CD14-positive monocyte (primary cell): Measurements from ENCODE around the gene ZNF784. TPM values are rescaled to one million over a fixed set of nuclear protein-coding genes. Genes with fewer than 3 reads are reported as not detected.

Source experiments
- DNase-seq, 3 donors: peaks; one replicate each; pipeline ENCODE4 v3.0.0-alpha.2; 2011 to 2022
- H2AFZ ChIP-seq: 2 replicates; pipeline ENCODE4 v1.6.0; 2012; ENCODE audit warnings: mild to moderate bottlenecking, low read depth, low read length, inconsistent platforms; ENCODE audit not compliant: insufficient read depth, poor library complexity, severe bottlenecking
- H3K27ac ChIP-seq, 2 donors: 1 replicate in 1 of 2; 2 replicates in 1 of 2; pipeline ENCODE4 v1.5.1; 2012 to 2013; ENCODE audit warnings: low read length in 2 of 2, control low read depth in 1 of 2, inconsistent platforms in 1 of 2, low read depth in 1 of 2, mild to moderate bottlenecking in 1 of 2
- H3K27me3 ChIP-seq, 2 donors: one replicate each; pipeline versions ENCODE4 v1.6.0 to v1.6.1; 2011 to 2013; ENCODE audit warnings: low read length in 2 of 2; ENCODE audit not compliant: control insufficient read depth in 2 of 2, insufficient read depth in 2 of 2
- H3K36me3 ChIP-seq, 2 donors: replicated peaks in 1 of 2; 1 replicate in 1 of 2; 2 replicates in 1 of 2; pipeline versions ENCODE4 v1.5.1 to v1.6.1; 2012 to 2013; ENCODE audit warnings: low read length in 2 of 2, control low read depth in 1 of 2, inconsistent platforms in 1 of 2, mild to moderate bottlenecking in 1 of 2; ENCODE audit not compliant: insufficient read depth in 2 of 2, control insufficient read depth in 1 of 2
- H3K4me1 ChIP-seq, 2 donors: 1 replicate in 1 of 2; 2 replicates in 1 of 2; pipeline versions ENCODE4 v1.5.1 to v1.6.1; 2012 to 2013; ENCODE audit warnings: low read length in 2 of 2, control low read depth in 1 of 2, inconsistent platforms in 1 of 2, mild to moderate bottlenecking in 1 of 2, moderate library complexity in 1 of 2; ENCODE audit not compliant: insufficient read depth in 2 of 2, control insufficient read depth in 1 of 2
- H3K4me2 ChIP-seq: replicated peaks from 2 replicates; pipeline ENCODE3; 2012; ENCODE audit warnings: low read length, moderate library complexity, mild to moderate bottlenecking; ENCODE audit not compliant: poor library complexity, severe bottlenecking; ENCODE audit errors: extremely low read depth
- H3K4me3 ChIP-seq, 3 experiments: fragments of 200-600 bp in 1 of 3; sonication (generic) in 1 of 3; replicated peaks in 1 of 3; 1 replicate in 2 of 3; 2 replicates in 1 of 3; pipeline ENCODE4 v1.5.1; 2011 to 2013; ENCODE audit warnings: low read length in 3 of 3, mild to moderate bottlenecking in 3 of 3, control low read depth in 2 of 3, low read depth in 2 of 3, inconsistent platforms in 1 of 3, moderate library complexity in 1 of 3
- H3K79me2 ChIP-seq: 2 replicates; pipeline ENCODE4 v1.6.0; 2012; ENCODE audit warnings: mild to moderate bottlenecking, control low read depth, inconsistent platforms, low read length, moderate library complexity; ENCODE audit not compliant: insufficient read depth
- H3K9ac ChIP-seq: 2 replicates; pipeline ENCODE4 v1.6.0; 2017; ENCODE audit warnings: low read length, mild to moderate bottlenecking; ENCODE audit not compliant: insufficient read depth, poor library complexity, severe bottlenecking
- H3K9me3 ChIP-seq, 2 donors: replicated peaks in 1 of 2; 1 replicate in 1 of 2; 2 replicates in 1 of 2; pipeline versions ENCODE4 v1.5.1 to v1.6.1; 2012 to 2013; ENCODE audit warnings: low read length in 2 of 2, control low read depth in 1 of 2; ENCODE audit not compliant: control insufficient read depth in 1 of 2, insufficient read depth in 1 of 2
- H4K20me1 ChIP-seq: 2 replicates; pipeline ENCODE4 v1.6.0; 2012; ENCODE audit warnings: mild to moderate bottlenecking, low read length, control low read depth, moderate library complexity; ENCODE audit not compliant: insufficient read depth
- H3K27ac Mint-ChIP-seq, 7 donors: one replicate each; pipeline ENCODE4 v1.8.0; 2020; ENCODE audit warnings: mild to moderate bottlenecking in 7 of 7, mixed read lengths in 7 of 7, moderate library complexity in 6 of 7, inconsistent platforms in 2 of 7
- H3K27me3 Mint-ChIP-seq, 3 donors: one replicate each; pipeline ENCODE4 v1.8.0; 2021 to 2022; ENCODE audit warnings: low read depth in 3 of 3, mild to moderate bottlenecking in 3 of 3, mixed read lengths in 3 of 3, moderate library complexity in 3 of 3, inconsistent platforms in 1 of 3
- H3K36me3 Mint-ChIP-seq, 2 donors: one replicate each; pipeline ENCODE4 v1.8.0; 2020; ENCODE audit warnings: mixed read lengths in 2 of 2, inconsistent platforms in 1 of 2, mild to moderate bottlenecking in 1 of 2
- H3K4me1 Mint-ChIP-seq: one replicate; pipeline ENCODE4 v1.8.0; 2020; ENCODE audit warnings: mild to moderate bottlenecking, mixed read lengths
- H3K4me3 Mint-ChIP-seq, 2 donors: one replicate each; pipeline ENCODE4 v1.8.0; 2020; ENCODE audit warnings: mild to moderate bottlenecking in 2 of 2, mixed read lengths in 2 of 2, moderate library complexity in 1 of 2
- H3K9me3 Mint-ChIP-seq, 7 donors: one replicate each; pipeline ENCODE4 v1.8.0; 2020 to 2022; ENCODE audit warnings: mixed read lengths in 7 of 7, mild to moderate bottlenecking in 6 of 7, moderate library complexity in 6 of 7, inconsistent platforms in 2 of 7
- WGBS: methylation state at CpG from one replicate; pipeline ENCODE4 v1.1.5; 2013; ENCODE audit warnings: missing lambda C conversion rate; ENCODE audit not compliant: insufficient coverage; 5-methylcytosine and 5-hydroxymethylcytosine counted together
- intact Hi-C, 2 donors: fragments of 100-400 bp; cut with micrococcal nuclease; formaldehyde crosslinking; loops; one replicate each; pipeline versions ENCODE4 v1.15.0 to v1.15.1; 2023
- polyA plus RNA-seq, 3 donors: library from polyadenylated mRNA; depleted of rRNA in 1 of 3; unstranded in 2 of 3; stranded (reverse) in 1 of 3; fragments of 300-500 nt in 2 of 3; fragments of >200 nt in 1 of 3; fragmentation: Illumina TruSeq in 2 of 3; gene quantifications; 1 replicate in 2 of 3; 2 replicates in 1 of 3; pipeline ENCODE4 v1.2.3, GENCODE V29; 2012 to 2021
- TF ChIP-seq, protein P1 (sequence below): fragments of 200-600 bp; IDR thresholded peaks from one replicate; pipeline ENCODE4 v1.8.0; 2022; ENCODE audit warnings: antibody characterized with exemption, mild to moderate bottlenecking

Gene ZNF784
- polyA plus RNA-seq, 3 donors = 1.5 to 5.5 (median 2.4) TPM

DNA sequence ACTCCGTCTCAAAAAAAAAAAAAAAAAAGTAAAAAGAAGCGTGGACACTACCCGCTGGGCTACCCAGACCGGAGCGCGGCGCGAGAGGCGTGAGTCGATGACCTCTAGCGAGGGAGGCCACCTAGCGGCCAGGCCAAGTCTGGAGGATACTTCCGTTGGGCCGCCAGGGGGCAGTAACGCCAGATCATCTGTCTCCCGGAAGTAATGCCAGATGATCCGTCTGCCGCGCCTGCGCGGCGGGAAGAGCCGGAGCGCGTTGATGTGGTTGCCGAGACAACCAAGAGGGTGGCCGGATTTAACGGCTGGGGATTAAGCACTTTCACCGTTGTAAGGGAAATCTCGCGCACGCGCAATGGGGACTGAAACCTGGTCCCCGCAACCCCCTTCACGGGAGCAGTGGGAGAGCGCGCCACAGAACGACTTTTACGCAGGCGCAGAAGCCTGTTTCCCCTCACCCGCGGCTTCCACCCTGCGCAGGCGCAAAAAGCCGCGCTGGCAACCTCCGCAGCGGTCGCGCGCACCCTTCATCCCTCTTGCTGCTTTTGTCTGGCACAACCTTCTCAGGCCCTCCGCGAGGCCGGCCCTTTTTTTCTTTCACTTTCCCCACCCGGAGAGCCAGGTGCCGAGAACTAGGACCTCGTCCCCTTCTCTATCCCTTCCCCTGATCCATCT, 29.4 kb upstream of the ZNF784 start:
- Histone ChIP-seq H3K36me3 (peaks cover 0 to 13% of the 10 kb centered on the region in 2 donors), H3K27me3 (no peaks in the 10 kb centered on the region), H3K79me2 (peaks cover 39% of the 10 kb centered on the region), H4K20me1 (peaks cover 36% of the 10 kb centered on the region), H3K4me3 (peak overlapping the region; percentile 43 to 89 (median 86)), H3K4me1 (peaks cover 38 to 46% of the 10 kb centered on the region in 2 donors), H3K9me3 (no peaks in the 10 kb centered on the region), H2AFZ (peak overlapping the region; percentile 79), H3K9ac (peak overlapping the region; percentile 70), H3K4me2 (peak overlapping the region; percentile 84), H3K27ac (peak overlapping the region; percentile 94 to 98)
- WGBS = under 1% methylated on average over 57 of the region's 57 CpGs
- TF ChIP-seq, protein P1, sequence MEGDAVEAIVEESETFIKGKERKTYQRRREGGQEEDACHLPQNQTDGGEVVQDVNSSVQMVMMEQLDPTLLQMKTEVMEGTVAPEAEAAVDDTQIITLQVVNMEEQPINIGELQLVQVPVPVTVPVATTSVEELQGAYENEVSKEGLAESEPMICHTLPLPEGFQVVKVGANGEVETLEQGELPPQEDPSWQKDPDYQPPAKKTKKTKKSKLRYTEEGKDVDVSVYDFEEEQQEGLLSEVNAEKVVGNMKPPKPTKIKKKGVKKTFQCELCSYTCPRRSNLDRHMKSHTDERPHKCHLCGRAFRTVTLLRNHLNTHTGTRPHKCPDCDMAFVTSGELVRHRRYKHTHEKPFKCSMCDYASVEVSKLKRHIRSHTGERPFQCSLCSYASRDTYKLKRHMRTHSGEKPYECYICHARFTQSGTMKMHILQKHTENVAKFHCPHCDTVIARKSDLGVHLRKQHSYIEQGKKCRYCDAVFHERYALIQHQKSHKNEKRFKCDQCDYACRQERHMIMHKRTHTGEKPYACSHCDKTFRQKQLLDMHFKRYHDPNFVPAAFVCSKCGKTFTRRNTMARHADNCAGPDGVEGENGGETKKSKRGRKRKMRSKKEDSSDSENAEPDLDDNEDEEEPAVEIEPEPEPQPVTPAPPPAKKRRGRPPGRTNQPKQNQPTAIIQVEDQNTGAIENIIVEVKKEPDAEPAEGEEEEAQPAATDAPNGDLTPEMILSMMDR = peak; percentile 100
- intact Hi-C loops = loop anchor here in 1 of 2 donors (2.0 to 10.0 kb wide), 2 partner anchors 23 to 1459 kb away; partner anchors contain the start of gene TSEN34
- peaks cover 36% of the 10 kb centered on the region for H3K4me1 Mint-ChIP-seq
- H3K36me3 Mint-ChIP-seq = peaks cover 5 to 14% of the 10 kb centered on the region in 2 donors
- H3K27me3 Mint-ChIP-seq = peaks cover 3 to 7% (median 4%) of the 10 kb centered on the region in 3 donors
- H3K9me3 Mint-ChIP-seq = peaks cover 0 to under 1% (median 0%) of the 10 kb centered on the region in 7 donors
- H3K27ac Mint-ChIP-seq = peak overlapping the region; percentile 96 to 100 (median 100)
- peak overlapping the region; percentile 98 to 99 for H3K4me3 Mint-ChIP-seq
- DNase-seq = peak; percentile 98

DNA sequence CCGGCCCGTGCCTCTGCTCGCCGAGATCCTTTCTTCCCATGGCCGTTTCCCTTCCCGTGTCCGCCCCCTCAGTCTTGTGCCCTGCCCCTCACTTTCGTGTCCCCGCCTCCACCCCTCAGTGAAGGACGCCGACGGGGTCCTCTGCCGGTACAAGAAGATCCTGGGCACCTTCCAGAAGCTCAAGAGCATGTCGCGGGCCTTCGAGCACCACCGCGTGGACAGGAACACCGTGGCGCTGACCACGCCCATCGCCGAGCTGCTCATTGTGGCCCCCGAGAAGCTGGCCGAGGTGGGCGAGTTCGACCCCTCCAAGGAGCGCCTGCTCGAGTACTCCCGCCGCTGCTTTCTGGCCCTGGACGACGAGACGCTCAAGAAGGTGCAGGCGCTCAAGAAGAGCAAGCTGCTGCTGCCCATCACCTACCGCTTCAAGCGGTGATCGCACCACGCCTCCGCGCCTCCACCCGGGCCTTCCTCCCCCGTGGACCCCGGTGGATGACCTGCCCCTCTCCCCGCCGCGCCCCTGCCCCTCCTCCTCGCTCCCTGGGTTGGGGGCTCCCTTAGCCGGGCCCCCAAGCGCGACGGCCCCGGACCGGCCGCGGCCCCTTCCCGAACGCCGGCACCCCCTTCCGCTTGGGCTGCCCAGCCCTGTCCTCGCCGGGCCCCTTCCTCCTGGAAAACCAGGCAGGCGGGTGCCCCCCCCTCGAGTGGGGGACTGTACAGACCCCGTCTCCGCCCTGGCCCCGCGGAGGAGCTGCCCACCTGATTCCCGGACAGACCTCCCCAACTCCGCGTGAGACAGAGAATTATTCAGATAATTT, 28.2 kb upstream of the ZNF784 start:
- WGBS = 94% methylated on average over 61 of the region's 71 CpGs

More for the DNA sequence above, 28.2 kb upstream of the ZNF784 start:
- Histone ChIP-seq H3K4me3 (no peak overlapping the region), H4K20me1 (peaks cover 23% of the 10 kb centered on the region), H3K9ac (no peak overlapping the region), H3K9me3 (no peaks in the 10 kb centered on the region), H3K27me3 (no peaks in the 10 kb centered on the region), H3K79me2 (peaks cover 26% of the 10 kb centered on the region), H3K4me1 (peaks cover 42 to 47% of the 10 kb centered on the region in 2 donors), H3K4me2 (peak overlapping the region; percentile 84), H3K27ac (no peak overlapping the region), H2AFZ (no peak overlapping the region), H3K36me3 (peaks cover 0 to 3% of the 10 kb centered on the region in 2 donors)
- Mint-ChIP-seq H3K4me1 (peaks cover 38% of the 10 kb centered on the region), H3K27ac (peak overlapping the region in 1 of 7 donors; percentile 41), H3K36me3 (peaks cover under 1 to 14% of the 10 kb centered on the region in 2 donors), H3K9me3 (peaks cover 0 to 2% (median 0%) of the 10 kb centered on the region in 7 donors), H3K27me3 (peaks cover 7 to 10% (median 8%) of the 10 kb centered on the region in 3 donors), H3K4me3 (no peak overlapping the region)
- TF ChIP-seq, protein P1 = no peak
- DNase-seq = peak in 1 of 3 donors; percentile 14
- intact Hi-C loops = loop anchor here in 1 of 2 donors (10.0 kb wide), 1 partner anchor 1458 kb away; the partner anchor contains the start of gene TSEN34
